DMS153 (cell line): ENCODE results near the gene ZNF674.
"Not testable (repeated sequence)": the region's sequence is repeated elsewhere in the genome, so short reads cannot be mapped to it uniquely, and the experiment has no call there.

Source experiments
- DNase-seq: peaks from one replicate; lab custom pipeline; 2025; lab: John Stamatoyannopoulos, UW

Gene ZNF674

DNA sequence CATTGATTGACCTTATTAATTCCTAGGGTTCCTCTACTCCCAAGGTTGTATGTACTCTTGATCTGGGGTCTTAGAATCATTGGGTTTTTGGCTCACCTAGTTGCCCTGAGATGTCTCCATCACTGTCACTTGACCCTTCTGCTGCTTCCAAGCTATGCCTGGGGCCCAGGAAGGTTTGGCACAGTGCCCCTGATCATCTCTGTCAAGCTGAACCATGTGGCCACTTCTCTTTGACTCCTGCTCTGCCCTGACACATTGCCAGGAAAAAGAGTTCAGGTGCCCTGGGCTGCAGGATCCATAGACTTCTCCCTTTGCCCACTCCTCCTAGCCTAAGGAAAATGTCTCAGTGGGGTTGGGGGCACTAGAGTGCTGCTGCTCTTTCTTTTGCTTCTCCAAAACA is 24.4 kb upstream of the ZNF674 start:
- no peak for DNase-seq

DNA sequence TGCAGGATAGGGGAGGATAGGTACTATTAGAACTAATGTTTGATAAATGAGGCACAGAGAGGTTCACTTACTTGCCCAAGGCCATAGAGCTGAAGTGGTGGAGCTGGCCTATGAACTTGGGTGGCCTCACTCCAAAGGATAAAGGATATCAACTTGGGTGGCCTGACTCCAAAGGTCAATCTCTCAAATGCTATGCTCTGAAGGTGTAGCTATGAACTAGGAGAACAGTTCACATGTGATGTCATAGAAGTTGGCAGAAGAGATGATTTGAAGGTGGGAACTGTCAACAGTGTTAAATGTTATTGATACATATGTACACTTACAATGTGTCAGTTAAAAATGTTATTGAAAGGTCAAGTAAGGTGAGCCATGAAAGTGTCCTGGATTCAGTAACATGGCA is 22.2 kb upstream of the ZNF674 start:
- DNase-seq, result no peak

DNA sequence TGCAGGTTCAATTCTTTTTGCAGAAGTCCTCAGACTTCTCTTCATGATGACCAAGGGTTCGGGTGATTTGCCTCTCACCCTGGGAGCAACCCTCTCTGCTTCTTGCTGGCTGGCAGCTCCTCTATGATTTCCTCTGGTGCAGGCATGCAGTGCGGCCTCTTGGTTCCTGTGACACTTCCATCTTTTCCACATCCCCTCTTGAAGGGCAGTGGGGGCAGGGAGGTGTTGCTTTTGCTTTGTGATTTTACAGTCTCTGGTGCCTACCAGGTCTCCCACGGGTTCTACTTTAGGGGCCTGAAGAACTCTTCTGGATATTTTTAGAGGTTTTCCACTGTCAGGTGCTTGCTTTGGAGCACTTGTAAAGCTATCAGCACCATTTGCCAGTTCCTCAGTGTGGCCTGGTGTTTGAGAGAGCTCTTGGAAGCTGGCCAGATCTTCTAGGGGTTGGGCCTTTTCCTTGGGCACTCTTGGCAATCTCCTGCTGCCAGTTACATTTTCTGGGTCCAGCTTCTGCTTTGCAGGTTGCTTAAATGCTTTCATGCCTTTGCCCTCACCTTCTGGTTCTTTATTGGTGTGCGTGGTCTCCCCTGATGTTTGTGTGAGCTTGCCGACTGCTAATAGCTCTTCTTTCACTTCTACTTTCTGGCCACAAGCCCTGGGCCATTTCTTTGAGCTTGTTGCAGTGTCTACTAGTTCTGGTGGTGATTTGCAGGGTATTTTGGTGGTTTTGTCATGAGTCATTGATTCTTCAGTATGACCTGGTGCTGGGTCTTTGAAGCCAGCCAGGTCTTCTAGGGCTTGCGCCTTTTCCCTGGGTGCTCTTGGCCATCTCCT is 16.8 kb upstream of the ZNF674 start:
- DNase-seq, result no peak

DNA sequence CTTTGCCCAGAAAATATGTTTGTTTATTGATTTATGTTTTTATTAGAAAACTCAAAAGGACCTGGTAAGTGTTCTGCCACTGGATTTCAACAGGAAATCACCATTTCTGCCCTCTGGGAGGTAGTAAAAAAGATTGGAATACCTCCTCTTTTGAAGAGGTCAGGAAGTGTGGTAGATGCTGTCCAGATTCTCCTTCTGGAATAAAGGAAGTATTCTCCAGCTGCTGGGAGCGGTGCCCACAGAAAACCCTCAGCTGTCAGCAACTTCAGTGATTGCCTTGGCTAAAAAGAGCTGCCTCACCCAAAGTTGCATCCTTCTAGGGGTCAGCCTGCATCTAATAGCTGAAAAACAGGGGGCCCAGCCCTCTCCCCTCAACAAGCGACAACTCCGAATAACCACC is 13.8 kb upstream of the ZNF674 start:
- no peak for DNase-seq

DNA sequence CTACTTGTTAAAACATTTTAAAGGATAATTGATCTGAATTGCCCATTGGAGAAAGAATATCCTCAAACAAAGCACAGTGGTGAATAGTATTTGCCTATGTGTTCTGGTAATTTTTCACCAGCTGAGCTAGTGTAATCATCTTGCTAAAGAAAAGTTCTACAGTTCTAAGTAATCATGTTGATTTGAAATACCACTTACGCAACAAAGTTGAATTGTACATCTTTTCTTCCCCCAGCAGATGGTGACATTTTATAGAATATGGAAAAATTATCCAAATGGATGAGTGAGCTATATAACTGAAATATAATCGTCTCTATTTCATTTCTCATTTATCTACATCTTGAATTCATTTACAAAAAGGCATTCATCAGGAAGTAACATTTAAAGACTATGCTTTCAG is 9.7 kb upstream of the ZNF674 start:
- DNase-seq, result no peak

DNA sequence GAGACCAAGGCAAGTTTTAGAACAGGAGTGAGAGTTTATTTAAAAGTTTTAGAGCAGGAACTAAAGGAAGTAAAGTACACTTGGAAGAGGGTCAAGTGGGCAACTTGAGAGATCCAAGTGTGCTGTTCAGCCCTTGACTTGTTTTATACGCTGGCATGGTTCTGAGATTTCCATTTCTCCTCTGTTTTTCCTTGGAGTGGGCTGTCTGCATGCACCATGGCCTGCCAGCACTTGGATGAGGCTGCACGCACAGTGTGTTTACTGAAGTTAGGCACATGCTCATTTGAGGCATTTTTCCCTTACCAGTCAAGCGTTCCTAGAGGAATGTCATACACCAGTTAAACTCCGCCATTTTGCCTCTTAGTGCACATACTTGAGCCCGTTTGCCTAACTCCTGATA is 8.7 kb upstream of the ZNF674 start:
- no peak for DNase-seq

DNA sequence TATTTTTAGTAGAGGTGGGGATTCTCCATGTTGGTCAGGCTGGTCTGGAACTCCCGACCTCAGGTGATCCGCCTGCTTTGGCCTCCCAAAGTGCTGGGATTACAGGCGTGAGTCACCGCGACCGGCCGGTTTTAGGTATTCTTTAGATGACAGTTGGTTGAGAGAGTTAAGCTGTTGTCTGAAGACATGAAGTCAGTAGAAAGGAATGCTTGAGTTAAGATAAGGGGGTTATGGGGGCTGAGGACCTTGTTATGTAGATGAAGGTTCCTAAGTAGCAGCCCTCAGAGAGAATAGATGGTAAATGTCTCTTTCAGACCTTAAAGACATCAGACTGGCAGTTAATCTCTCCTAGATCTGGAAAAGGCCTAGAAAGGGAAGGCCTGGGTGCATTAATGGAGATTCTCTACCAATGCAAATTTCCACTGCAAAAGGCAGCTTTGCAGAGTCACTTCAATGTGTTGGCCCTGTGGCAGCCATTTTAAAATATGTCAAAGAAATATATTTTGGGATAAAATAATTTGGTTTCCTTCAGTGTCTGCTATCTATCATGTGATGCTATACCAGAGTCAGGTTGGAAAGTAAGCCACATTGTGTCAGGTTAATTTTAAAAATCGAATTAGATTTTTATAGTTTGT is 6.4 kb upstream of the ZNF674 start:
- no peak for DNase-seq

DNA sequence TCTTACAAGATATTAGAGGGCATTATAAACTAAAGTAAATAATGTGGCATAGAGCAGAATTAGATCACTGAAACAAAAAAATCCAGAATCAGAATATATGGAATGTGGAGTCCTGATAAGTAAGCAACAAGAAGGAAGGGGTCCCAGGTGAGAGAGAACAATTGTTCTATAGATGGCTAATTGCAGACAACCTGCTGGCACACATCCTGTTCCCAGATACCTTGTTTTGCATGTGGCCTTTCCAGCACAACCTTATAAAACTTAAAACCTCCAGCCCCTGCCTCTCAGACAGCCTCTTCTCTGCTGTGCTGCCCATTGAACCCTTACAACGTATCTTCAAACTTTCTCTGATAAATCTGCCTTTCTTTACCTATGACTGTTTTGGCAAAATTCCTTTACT is 4.7 kb upstream of the ZNF674 start:
- no peak for DNase-seq

DNA sequence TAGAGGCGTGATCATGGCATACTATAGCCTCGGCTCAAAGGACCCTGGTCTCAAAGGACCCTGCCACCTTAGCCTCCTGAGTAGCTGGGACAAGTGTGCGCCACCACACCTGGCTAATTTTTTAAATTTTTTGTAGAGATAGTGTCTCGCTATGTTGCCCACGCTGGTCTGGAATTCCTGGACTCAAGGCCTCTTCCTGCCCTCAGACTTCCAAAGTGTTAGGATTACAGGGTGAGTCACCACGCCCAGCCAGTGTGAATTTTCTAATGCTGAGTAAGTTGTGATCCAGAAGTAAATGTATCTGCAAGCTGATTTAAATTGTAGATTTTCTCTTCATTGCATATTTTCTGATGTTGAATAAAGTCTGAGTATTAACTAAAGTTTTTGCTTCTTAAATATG is 2.6 kb upstream of the ZNF674 start:
- DNase-seq, result no peak

DNA sequence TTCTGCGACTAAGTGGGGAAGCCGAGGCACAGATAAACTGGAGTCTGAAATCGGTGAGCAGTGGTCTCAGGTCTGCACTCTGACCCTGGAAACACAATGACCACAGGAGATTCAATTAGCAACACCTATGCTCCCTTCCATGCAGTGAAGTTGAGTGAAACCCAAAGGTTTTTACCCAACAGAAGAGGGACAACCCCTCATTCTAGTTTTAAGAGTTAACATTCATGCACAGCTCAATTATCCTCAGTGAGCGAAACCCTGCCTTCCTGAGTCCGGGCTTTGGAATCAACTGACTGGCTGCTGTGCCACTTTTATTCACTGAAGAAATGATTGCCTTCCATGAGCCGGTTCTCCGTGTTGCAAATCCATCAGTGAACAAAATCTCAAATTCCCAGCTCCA is 694 bp downstream of the ZNF674 start:
- not testable (repeated sequence) for DNase-seq

DNA sequence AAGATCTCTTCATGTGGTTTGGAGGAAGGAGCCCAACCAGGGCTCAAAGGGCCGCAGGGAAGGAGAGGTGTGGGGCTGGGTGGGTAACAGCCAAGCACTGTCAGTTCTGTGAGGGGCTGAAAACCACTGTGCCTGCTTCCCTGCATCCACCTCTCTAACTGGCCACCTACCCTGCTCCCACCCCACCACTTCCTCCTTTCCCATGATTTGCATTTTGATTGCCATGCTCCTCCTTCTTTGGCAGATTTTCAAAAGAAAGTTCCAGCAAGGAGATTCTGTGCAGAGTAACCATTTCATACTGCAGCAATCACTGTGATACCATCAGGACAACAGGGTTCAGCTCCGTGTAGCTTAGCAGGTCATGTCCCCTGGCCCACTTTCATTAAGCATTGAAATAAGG is 1.8 kb downstream of the ZNF674 start:
- DNase-seq, result no peak

DNA sequence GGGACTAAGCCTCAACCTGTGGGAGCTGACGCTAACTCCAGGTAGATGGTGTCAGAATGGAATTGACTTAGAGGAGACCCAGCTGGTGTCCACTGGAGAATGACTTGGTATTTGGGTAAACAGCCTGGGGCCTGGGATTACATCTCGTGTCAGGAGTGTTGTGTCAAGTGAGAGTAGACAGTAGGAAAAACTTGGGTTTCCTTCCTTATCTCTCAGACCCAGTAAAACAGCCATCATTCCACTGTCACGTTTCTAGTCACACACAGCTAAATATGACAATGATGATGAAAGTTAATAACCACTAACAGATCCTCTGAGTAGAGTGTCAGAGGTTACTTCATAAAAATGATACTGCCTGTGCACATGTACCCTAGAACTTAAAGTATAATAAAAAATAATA is 13.8 kb downstream of the ZNF674 start:
- no peak for DNase-seq

DNA sequence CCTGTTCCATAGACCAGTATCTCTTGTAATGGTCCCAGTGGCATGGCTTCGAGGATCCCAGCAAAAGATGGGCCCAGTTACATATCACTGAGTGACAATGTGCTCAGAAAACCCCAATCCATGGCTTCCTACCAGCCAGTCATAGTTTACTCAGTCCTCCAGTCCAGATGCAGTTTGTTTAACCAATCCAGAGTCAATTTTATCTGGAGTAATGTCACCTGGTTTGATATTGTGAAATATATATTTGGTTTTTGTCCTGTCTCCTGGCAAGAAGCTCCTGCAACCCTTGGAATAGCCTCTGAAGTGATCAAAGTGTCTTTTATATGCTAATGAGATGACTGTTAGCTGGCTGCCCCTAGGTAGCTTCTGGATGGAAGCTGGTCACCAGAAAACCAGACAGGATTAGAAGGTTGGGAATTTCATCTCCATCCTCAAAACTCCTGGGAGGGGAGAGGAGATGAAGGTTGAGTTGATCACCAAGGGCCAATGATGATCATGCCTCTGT is 14.8 kb downstream of the ZNF674 start:
- DNase-seq, result not testable (repeated sequence)

DNA sequence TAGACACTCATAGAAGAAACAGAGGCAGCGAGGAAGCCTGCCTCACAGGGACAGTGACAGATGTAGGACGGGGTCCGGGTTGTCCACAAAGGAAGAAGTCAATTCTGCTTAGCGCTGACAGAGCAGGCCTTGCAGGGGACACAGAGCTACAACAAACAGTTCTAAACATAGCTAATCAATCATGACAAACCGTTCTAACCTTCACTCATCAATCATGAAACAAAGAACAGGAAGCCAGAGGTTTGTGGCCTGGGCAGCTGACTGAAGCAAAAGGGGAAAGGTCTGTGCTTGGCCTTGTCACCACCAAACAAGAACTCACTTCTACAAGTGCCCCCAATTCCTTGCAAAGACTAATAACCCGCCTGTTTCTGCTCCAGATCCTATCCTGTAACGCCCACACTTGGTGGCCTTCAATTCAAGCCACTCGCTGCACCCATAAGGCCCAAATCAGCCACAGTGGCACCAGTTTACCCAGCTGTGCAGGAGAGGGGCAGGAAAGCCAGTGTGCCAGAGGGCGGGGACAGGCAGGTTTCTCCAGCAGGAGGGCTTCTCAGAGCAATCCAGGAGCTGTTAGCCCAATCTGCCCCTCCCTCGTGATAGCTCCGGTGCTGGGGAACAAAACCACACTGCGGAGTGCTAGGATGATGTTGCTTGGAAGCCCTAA is 15.3 kb downstream of the ZNF674 start:
- DNase-seq, result not testable (repeated sequence)

DNA sequence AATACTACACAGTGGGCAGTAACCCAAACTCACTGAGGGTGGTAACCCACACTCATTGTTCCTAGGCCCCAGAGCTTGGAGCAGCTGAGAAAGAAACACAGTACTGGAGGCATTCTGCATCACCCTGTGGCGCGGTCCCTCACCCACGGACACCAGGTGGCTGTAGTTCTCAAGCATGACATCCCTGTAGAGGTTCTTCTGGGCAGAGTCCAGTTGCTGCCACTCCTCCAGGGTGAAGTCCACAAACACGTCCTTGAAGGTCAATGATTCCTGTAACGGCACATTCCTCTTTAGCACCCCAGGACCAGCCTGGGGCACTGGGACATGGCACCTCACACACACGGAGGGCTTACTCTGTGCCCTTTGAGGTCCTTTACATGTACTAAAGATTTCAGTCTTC is 16.6 kb downstream of the ZNF674 start:
- not testable (repeated sequence) for DNase-seq

DNA sequence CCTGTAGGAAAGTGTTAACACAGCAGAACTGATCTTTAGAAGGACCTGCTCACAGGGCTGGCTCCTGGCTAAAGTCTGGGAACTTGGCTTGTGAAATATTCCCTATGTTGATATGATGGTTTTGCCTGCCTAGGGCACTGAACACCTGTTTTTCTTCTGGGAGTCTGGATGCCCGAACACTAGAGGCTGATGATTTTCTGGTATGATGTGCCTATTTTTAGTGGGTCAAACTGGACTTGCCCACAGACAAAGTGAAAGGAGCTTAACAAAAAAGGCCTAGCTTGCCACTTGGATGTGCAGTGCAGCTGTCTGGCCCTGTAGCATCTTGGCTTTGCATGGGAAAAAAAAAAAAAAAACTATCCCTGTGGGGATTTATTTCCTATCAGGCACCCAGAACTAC is 39.1 kb downstream of the ZNF674 start:
- DNase-seq, result no peak

DNA sequence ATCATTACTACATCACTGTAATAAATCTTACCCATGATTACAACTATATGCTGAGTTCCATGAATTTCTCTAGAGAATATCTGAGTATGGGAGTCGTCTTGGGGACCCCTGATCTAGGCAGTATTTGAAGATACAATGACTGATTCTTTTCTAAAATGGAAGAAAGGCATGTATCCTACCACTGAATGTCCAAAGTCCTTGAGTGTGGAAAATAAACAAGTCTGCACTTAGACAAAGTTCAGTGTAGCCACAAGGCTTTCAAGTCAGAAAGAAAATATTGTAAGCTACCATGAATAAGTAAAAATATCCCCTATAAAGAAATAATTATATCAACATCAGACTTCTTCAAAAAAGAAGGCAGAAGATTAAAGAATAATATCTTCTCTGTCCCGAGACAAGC is 42.4 kb downstream of the ZNF674 start:
- no peak for DNase-seq

DNA sequence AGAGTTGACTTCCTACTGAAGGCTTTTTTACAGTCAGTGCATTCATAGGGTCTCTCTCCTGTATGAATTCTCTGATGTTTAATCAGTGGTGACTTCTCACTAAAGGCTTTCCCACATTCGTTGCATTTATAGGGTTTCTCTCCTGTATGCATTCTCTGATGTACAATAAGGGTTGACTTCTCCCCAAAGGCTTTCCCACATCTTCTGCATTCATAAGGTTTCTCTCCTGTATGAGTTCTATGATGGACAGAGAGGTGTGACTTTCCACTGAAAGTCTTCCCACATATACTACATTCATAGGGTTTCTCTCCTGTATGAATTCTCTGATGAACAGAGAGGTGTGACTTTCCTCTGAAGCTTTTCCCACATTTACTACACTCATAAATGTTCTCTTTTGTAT is 45.2 kb downstream of the ZNF674 start:
- no peak for DNase-seq

DNA sequence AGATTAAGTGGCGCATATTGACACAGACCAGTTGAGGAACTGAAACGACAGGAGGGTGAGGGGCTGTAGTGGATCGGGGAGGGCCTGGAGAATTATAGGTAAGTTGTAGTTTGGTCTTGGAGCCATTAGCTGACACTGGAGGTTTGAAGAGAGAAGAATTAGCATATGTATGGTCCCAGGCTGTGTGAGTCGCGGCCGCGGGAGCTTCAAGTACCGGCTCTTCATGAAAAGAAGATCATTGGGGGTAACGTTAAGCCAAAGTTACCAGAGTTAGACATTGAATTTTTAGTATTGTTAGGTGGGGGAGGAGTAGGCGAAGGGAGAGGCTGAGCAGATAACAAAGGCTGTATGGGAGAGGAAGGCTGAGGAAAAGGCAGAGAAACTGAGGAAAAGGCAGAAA is 56.5 kb downstream of the ZNF674 start:
- DNase-seq, result no peak

DNA sequence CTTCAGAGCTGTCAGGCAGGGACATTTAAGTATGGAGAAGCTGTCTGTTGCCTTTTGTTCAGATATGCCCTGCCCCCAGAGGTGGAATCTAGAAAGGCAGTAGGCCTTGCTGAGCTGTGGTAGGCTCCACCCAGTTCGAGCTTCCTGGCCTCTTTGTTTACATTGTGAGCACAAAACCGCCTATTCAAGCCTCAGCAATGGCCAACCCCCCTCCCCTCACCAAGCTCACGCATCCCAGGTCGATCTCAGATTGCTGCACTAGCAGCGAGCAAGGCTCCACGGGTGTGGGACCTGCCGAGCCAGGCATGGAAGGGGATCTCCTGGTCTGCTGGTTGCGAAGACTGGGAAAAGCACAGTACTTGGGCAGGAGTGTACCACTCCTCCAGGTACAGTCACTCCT is 59.3 kb downstream of the ZNF674 start:
- DNase-seq, result no peak

DNA sequence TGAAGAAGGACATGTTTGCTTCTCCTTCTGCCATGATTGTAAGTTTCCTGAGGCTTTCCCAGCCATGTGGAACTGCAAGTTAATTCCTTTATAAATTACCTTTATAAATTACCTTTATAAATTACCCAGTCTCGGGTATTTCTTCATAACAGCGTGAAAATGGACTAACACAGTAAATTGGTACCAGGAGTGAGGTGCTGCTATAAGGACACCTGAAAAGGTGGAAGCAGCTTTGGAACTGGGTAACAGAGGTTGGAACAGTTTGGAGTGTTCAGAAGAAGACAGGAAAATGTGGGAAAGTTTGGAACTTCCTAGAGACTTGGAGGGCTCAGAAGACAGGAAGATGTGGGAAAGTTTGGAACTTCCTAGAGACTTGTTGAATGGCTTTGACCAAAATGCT is 66.6 kb downstream of the ZNF674 start:
- DNase-seq, result not testable (repeated sequence)

DNA sequence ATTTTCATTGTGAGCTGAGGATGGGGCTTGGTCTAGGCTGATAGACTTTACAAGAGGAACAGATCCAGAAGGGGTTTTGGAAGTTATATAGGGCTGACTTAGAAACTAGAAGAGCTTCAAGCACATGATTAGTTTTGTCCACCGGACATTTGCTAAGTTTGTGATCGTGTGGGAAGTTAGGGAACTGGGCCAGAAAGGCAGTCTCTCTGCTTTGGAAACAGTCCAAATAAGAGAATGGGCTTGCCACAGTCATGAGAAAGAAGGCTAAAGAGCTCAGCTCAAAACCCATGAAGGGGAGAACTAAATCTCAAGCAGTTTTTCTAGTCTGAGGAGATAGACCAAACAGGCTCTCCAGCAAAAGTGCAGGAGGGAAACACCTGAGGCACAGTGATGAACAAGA is 67.8 kb downstream of the ZNF674 start:
- DNase-seq, result no peak

DNA sequence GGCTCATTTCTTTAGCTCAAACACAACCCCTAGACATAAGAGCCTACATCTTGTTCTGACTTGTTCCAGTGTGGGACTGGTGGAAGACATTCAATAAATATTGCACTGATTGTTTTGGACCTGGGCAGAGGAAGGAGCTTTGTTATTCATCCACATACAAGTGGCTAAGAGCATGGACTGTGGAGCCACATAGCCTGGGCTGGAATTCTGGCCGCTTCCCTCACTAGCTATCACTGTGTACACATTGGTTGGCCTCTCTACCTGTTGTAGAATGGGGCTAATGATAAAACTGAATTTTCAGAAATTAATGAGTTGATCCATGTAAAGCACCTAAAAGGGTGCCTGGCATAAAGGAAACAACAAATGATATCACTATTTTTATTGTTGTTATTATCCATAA is 80.0 kb downstream of the ZNF674 start:
- no peak for DNase-seq
